ENCODE measurements around the gene SLC4A5.

The SLC4A5 gene

DNA sequence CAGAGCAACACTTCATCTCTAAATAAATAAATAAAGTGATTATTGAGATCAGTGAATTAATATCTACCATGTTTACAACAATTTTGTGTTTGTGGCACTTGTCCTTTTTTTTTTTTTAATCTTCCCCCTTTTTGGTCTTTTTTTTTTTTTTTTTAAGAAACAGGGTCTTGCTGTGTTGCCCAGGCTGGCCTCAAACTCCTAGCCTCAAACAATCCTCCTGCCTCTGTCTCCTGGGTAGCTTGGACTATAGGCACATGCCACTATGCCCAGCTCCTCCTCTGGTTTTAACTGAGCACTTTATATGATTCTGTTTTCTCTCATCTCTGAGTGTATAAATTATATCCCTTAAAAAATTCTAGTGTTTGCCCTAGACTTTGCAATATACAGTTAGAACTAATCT, 30.3 kb downstream of the SLC4A5 start:
- no peak for DNase-seq (ENCODE audit: low read depth)

DNA sequence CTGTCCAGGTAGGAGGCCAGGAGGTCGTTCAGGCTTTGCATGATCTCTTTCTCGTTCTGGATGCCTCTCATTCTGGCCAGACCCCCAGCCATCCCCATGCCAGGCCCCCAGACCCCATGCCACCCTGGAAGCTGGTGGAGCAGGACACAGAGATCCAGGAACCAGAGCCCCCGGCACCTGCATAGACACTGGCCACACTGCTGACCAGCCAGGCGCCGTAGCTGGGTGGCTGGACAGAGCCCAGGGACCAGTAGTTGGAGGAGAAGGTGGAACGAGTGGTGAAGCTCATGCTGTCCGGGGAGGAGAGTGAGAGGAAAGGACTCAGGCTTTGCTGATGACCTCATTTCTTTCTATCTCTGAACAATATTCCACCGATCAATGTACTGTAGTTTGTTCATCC, 35.5 kb downstream of the SLC4A5 start:
- DNase-seq (ENCODE audit: low read depth): no peak

DNA sequence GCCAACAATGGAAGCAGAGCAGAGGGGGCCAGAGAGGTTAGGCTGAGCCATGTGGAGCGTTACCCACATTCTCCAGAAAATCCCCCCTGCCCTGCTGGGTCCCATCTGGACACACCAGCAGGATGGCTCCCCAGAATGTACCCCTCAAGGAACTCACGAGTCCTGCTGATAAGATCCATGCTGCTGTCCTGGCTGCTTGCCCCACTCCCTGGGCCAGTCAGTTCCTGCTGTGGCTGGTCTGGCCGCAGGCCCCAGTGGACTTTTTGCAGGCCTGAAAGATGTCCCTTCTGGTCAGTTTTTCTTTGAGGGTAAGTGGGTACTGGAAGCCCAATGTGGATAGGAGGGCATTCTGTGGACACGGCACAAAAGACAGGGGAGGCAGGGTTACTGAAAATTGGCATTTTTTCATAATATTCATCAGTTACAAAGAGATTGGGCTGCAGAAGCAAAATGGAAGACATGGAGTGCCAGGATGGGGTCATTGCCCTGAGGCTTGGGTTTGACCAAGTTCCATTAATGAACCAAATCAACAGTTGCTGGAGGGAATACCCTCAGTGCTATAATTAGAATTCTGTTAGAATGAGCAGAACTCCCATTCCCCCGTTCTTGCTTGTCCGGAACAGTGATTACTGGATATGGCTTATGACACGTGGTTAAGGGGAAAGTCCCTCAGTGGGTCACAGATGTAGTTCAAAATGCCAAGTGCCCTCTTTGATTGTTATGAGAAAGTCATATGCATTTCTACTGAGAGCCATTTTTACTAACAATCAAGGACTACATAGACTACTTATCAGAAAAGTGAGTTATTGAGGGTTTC, 38.7 kb downstream of the SLC4A5 start:
- DNase-seq (ENCODE audit: low read depth): no peak

DNA sequence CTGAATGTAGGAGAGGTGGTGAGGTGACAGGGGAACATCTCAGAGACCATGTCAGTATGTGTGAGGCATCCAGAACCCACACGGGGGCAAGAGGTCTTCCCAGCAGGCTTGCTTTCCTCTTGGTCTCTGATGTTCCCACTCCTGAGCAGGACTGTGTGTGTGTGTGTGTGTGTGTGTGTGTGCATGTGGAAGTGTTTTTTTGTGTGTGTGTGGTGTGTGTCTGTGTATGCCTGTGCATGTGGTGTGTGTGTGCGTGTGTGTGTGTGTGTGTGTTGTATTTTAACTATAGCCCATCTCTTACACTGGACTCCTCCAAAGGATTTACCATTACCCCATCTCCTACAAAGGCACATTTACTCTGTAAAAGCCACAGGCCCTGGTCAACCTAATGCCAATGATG, 40.4 kb downstream of the SLC4A5 start:
- no peak for DNase-seq (ENCODE audit: low read depth)

DNA sequence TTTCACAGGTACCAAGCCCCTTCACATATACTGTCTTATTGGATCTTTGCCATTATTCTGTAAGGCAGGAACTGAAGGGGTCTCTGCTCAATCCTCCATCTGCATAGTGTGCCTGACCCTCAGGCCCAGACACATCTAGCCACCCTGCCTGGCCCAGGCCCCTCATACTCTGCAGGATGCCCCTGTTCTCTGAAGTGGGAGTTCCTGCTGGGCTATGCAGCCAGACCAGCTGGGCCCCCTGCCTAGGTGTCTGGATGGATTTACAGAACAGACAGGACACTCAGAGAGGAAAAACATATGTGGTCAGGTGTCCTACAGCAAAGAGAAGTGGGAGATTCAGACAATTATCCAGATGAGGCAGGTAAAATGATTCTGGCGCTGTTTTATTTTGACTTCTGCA, 42.0 kb downstream of the SLC4A5 start:
- DNase-seq (ENCODE audit: low read depth): no peak

DNA sequence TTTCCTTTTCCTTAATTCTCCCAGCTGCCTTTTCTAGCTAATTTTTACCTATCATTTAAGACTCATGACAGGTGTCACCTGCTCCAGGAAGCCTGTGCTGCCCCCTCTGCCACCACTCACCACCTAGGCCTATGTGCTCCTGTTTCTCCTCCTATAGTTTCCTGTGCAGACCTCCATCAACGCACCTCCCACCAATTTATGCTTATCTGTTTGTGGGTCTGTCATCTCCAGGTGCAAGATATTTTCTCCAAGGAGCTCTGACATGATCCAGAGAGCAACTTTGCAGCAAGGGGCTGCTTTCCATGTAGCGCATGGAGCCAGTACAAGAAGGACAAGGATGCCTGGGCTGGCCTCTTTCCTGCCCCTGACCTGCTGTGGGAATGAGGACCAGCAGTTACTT, 42.7 kb downstream of the SLC4A5 start:
- DNase-seq (ENCODE audit: low read depth): no peak

DNA sequence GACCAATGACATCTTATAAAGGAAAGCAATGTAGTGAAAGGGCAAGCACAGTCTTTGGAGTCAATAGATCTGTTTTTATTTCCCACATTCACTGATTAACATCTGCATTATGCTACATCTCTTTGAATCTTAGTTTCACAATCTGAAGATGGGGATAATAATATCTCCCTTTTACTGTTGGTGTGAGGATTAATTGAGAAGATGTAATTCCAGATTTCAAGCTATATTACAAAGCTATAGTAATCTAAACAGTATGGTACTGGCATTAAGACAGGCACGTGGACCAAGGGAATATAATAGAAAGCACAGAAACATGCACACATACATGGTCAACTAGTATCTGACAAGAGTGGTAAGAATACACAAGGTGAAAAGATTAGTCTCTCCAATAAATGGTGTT, 45.3 kb downstream of the SLC4A5 start:
- DNase-seq (ENCODE audit: low read depth): no peak

DNA sequence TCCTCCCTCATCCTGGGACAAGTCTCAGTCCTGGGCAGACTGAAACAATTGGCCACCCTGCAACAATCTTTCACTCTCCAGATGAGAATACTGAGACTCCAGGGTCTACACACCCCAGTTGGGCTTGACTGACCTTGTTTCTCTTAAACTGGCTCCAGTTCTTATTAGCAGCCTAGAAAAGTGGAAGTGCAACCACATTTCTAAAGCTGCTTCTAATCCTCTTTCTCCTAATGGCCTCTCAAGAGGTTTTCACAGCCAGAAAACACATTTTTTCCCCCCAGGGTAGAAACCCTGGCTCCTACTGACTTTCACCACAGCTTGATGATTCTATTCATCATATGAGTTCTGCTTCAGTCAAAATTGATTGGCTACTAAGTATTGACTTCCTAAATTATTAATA, 45.8 kb downstream of the SLC4A5 start:
- no peak for DNase-seq (ENCODE audit: low read depth)

DNA sequence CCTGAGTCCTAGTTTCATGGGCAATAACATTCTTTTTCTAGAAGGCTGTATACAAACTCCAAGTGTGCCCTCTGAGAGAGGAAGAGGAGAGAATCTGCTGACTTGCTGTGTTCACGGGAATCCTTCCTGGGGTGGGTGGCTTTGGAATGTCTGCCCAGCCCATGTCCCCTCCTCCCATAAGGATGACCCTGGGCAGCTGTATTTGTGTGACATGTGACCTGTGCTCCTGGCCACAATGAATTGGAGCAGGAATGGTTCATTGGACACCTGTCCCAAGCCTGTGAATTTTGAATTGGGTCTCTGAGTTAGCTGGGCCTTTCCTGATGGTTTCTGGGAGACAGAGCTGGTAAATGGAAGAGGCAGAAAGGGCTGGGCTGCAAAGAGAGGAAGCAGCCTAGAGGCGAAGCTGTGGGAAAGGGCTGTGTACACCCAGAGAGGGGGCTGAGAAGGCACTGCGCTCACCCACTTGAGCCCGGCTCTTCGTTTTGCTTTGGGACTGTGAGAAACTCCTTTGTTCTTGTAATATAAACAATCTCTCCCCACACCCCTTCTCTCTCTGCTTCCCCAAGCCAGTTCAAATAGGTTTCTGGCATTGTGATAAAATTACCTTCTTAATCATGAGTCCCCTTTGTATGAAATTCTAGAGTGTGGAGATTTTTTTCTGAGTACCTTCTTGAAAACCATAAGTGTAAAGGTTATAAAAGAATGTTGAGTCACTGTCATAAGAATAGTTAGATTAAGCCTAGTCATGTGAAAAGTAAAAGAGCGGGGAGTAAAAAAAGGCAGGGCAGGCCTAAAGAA, 49.8 kb downstream of the SLC4A5 start:
- DNase-seq (ENCODE audit: low read depth): no peak

DNA sequence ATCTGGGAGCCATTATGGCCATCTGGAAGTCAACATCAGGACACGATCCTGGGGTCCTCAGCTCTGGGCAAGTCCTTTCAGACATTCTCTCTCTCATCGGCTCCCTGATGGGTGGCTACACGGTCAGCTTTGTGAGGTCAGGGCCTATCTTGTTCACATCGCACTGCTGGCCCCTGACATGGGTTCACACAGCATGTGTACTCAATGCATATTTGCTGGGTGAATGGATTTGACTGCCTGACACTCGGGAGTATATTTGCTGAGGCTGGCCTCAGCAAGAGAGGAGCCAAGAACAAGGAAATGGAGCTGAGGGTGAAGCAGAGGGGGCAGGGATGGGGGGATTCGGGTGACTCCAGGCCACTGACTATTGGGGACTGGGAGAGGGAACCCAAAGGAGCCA, 50.5 kb downstream of the SLC4A5 start:
- DNase-seq (ENCODE audit: low read depth): no peak

DNA sequence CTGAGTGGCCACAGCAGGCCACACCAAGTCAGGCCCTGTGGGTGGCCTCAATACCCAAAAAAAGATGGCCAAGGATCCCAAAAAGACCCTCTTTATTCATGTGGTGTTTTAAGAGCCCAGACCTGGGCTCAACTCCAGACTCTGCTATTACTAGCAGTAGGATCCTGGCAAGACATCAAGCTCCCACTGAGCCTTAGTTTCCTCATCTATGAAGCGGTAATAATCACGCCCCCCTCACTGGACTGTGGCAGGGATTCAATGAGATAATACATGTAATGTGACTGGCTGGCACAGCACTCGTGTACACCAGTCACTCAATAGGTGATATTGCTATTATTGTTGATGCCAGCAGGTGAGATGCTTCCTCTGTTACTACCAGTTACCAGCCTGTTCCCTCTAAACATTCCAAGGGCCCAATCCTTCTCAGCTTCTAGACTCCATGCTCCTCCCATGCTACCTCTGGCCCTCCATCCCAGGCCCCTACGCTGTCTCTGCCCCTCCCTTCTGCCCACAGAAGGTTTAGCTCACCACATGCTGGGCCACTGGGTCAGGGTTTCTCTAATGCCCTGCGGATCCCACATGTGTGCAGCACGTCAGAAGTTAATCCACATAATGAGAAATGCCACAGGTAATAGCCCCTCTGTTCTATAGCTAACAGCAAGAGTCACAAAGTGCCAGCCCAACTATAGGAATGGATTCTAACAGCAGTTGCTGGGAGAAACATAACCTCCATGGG, 51.2 kb downstream of the SLC4A5 start:
- DNase-seq (ENCODE audit: low read depth): no peak

DNA sequence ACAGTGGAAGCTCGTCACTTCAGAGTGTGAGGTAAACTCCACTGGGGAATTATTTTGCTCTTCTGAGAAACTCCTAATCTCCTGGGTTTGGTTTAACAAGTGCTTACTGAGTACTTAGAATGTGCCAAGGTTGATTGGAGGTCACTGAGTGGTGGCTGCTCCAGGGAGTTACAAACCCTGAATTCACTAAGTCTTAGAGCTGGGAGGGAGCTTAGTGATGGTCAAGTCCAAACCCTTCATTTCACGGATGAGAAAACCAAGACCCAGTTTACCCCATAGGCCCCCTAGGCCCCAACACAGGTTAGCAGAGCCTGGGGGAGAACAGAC, 52.0 kb downstream of the SLC4A5 start:
- DNase-seq (ENCODE audit: low read depth): no peak

DNA sequence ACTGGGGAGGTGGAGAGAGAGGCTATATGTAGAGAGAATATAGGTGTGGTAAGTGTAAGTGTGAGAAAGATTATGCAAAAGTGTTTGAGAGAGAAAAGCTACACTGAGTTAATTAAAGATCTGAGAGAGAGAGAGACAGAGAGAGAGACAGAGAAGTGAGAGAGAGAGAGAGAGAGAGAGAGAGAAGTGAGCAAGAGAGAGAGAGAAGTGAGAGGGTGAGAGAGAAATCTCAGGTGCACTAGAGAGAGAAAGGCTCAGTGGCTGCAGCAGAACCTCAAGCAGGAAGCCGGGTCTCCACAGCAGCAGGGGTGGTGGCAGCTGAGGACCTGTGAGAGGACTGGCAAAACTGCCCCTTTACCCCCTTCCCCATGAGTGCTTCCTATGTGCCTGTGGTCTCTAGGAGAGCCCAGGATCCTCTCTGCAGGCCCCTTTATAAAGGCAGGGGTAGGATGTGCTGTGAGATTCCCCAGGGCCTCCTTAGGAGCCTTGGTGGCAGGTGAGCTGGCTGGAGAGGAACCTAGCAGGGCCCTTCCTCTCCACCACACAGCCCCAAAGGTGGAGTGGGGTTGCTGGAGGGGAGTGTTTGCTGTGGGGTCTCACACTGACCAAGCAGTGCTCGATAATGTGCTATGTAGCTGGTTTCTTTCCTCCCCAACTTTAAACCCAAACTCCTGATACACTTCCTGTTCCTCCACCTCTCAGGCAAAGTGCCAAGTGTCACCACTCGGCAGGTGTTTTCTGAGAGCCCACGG, 52.6 kb downstream of the SLC4A5 start:
- DNase-seq (ENCODE audit: low read depth): no peak

DNA sequence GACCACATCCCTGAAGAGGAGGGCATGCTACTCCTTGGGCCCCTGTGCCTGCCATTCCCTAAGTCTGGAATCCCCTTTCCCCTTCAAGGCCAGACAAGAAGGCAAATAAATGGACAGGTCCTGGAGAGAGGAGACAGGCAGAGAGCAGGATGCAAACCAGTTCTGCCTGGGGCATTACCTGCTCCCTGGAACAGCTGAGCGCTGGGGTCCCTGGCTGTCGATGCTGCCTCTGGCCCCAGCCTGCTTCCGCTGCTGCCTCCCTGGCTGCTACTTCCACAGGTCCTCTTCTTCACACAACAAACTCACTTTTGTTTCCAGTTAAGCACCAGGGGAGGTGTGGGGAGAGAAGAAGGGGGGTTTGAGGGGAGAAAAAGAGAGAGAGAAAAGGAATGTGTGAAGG, 53.1 kb downstream of the SLC4A5 start:
- no peak for DNase-seq (ENCODE audit: low read depth)

DNA sequence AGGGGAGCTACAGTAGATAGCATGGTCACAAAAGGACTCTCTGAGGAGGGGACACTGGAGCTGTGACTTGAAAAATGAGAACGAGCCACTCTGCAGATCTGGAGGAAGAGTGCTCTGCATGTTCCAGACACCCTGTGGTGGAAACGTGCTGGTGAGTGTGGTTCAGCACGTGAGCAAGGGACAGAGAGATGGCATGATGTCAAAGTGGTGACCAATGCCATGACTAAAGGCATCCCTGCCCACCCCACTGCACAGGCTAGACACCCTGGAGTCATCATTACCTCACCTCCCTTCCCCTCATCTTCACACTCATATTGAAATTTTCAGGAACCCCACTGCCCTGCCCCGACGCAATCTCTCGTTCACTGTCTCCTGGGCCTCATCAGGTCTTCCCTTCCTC, 56.5 kb downstream of the SLC4A5 start:
- no peak for DNase-seq (ENCODE audit: low read depth)

DNA sequence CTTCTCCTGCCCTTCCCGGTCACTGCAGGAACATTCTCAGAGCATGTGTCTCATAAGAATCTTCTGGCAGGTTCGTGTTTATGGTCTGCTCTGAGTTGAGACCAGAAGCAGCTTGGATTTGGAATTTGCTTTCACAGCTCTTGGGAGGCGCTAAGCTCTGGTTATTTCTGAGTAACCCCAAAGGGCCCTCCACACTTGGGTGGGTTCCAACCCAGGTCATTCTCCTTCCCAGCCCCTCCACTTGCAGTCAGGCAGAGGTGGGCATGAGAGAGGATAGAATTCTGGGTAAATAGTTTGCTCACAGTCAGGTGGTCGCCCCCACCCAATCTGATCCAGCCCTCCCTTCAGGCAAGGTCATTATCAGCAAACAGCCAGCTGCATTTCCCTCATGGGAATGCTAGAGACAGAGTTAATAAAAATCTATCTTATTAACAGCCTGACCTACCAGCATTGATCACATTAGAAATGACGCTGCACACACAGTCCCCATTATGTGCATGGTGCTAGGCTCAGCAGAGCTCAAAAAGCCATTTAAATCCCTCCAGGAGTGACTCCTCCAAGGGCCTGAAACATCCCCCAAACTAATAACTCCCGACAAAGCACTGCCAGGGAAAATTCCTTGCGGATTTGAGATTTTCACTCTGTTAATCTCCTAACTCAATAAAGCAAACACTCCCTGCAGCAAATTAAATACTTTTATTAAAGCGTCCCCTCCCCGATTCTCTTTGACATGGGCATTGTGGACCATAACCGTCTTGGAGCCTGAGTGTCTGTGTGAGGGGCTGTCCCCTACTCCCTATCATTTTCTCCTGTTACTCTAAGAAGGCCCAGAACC, 61.9 kb downstream of the SLC4A5 start:
- no peak for DNase-seq (ENCODE audit: low read depth)

DNA sequence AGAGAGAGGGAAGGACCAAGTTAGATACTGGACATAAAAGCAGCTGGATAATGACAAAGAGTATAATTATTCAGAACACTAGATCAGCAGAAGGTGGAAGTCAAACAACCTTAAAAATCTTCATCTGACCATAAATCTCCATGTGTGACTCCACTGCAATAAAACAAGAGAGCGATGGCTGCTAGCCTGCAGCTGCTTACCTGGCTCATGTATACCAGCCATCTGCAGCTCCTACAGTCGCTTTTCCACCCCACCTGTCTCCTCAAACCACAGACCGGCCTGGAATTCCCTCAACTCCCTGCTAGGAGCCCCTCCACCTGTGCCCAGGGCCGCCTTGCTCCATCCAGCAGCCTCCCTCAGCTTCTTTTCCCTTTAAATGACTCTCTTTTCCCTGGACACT, 64.5 kb downstream of the SLC4A5 start:
- DNase-seq (ENCODE audit: low read depth): no peak

DNA sequence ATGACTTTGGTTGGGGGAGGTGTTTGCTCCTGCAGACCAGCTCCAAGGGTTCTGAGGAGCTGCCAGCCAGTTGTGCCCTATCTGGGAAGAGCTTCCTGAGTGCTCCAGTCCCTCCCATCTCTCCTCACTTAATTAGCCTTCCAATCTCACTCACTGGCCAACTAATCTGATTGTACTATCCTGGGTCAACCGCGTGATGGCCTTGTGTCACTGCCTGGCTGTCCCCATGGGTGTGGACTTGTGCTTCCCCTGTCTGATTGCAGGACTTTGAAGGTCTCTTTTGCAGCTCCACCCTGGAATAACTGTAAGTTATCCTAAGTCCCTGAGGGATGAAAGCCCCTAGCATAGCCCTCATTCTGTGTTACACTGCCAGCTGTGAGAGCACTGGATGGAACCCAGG, 65.0 kb downstream of the SLC4A5 start:
- DNase-seq (ENCODE audit: low read depth): no peak

DNA sequence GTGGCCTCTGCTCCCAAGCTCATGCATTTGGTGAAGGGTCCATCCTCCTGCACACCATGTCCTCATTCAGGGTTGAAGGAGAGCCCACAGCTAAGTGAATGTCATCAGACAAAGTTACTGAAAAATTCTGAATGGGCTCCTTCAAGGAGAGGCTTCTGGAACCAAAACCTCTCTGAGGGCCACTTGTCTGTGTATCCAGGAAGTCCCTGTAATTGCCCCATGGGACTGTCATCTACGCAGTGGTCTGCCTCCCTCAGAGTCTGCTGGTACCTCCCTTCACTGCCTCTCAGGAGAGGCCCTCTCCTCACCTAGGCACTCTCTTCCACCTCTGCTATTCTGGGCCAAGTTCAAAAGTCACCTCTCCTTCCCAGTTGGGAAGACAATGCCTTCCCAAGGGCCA, 68.0 kb downstream of the SLC4A5 start:
- no peak for DNase-seq (ENCODE audit: low read depth)

DNA sequence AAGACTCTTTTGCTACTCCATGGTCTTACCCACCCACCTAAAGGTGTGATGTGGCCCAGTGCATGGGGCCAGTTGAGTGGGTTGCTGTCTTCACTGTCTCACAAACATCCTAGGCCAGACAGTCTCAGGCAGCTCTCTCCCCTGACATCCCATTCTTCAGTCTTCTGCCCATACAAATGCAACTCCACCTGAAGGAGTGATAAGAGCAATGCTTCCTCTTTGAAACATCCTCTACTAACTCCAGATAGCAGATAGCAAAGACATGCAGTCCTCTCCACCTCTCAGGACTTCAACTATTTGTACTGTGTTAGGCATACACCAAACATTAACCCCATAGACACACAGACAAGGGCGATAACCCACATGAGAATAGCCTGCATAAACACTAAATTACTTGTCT, 73.5 kb downstream of the SLC4A5 start:
- DNase-seq (ENCODE audit: low read depth): no peak

DNA sequence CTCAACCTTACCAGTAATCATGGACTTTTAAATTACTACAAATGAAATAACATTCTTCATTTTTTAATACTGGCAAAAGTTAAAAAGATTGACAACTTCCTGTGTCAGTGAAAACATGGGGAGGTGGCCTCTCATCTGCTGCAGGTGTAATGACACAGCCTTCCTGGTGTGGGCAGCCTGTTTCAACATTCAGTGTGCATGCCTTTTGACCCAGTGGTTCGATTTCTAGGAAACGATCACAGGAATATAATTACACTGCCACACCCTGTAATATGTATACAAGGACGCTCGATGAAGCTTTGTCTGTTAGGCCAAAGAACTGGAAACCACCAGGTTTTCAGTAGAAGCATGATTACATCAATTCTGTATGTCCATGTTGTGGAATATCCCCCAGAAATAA, 76.1 kb downstream of the SLC4A5 start:
- no peak for DNase-seq (ENCODE audit: low read depth)

Data from GM04504 (cell line).